GM19397 (cell line): ENCODE data around the gene PTPRCAP.
"Not testable (repeated sequence)": the region's sequence is repeated elsewhere in the genome, so short reads cannot be mapped to it uniquely, and the experiment has no call there.

ENCODE experiments used
- ATAC-seq: cut with Tn5 transposase; IDR thresholded peaks from one replicate; pipeline ENCODE4 v1.9.1; 2021; ENCODE audit warnings: mild to moderate bottlenecking, moderate library complexity; ENCODE audit not compliant: unreplicated experiment

Gene PTPRCAP

GRCh38 chr11:67428052-67429001 lies 9.2 kb downstream of the PTPRCAP start, which contains the start of gene RPS6KB2:
TSS of gene RPS6KB2 (plus strand) at chr11:67428494. CDS start at chr11:67428546, 52 bp downstream.
- ATAC-seq = peak; percentile 85

DNA sequence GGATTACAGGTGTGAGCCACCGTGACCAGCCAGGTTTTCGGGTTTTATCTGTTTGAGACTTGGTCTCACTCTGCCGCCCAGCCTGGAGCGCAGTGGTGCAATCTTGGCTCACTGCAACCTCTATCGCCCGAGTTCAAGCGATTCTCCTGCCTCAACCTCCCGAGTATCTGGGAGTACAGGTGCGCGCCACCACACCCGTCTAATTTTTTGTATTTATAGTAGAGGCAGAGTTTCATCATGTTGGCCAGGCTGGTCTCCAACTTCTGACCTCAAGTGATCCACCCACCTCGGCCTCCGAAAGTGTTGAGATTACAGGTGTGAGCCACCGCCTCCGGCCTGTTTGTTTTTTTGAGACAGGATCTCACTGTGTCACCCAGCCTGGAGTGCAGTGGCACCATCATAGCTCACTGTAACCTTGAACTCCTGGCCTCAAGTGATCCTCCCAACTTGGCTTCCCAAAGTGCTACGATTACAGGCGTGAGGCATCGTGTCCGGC lies 10.1 kb downstream of the PTPRCAP start:
- not testable (repeated sequence) for ATAC-seq

GRCh38 chr11:67423891-67424613 lies 13.4 kb downstream of the PTPRCAP start:
- ATAC-seq = no peak

DNA sequence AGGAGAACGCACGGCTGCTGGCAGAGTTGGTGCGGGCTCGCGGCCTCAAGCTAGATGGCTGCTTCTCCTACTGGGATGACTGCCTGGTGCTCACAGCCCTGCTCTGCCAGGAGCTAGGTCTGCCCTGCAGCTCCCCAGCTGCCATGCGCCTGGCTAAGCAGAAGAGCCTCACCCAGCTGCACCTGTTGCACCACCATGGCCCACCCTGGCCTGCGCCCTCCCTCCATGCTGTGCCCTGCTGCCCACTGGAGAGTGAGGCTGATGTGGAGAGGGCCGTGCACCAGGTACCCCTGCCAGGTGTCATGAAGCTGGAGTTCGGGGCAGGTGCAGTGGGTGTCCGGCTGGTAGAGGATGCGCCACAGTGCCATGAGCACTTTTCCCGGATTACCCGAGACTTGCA lies 14.0 kb downstream of the PTPRCAP start:
- ATAC-seq = no peak

DNA sequence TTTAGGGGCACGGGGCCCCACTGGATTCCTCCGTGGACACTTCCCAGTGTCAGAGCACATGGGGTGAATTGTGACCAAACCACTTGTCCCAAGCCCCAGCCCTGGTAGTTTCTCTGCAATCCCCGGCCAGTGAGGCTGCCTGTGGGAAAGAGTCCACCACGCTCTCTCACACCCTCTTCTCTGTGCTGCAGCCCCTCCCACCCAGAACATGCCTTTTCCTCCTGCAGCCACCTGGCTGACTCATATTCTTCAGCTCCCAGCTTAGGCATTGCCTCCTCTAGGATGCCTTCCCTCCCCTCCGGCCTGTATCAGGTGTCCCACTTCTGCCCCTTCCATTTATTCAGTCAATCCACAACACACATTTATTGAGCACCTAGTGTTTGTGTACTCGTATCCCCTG lies 14.6 kb downstream of the PTPRCAP start:
- ATAC-seq = no peak

- ATAC-seq = no peak
Measured at GRCh38 chr11:67421430-67422031, 16.0 kb downstream of the PTPRCAP start.

DNA sequence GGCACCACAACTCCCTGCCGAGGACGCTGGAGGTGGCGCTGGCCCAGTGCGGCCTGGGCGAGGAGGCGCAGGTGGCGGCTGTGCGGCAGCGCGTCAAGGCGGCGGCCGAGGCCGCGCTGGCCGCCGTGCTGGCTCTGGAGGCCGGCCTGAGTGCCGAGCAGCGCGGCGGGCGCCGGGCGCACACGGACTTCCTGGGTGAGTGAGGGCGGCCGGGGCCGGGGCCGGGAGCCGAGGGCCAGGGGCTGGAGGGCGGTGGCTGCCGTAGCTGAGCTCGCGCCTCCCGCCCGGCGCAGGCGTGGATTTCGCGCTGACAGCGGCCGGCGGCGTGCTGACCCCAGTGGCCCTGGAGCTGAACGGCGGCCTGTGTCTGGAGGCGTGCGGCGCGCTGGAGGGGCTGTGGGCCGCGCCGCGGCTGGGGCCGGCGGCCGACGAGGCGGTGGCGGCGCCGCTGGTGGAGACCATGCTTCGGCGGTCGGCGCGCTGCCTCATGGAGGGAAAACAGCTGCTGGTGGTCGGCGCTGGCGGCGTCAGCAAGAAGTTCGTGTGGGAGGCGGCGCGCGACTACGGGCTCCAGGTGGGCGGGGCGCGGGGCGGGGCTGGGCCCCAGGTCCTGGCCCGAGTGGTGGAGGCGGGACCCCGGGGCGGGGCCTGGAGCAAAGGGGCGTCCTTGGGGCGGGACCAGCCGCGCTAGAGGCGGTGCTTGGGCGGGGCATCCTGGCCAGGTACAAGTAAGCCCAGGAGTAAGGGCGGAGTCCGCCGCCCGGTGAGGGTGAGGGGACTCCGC lies 16.6 kb downstream of the PTPRCAP start:
- peak; percentile 83 for ATAC-seq

- ATAC-seq = no peak
Measured at GRCh38 chr11:67420147-67420645, 17.3 kb downstream of the PTPRCAP start.

GRCh38 chr11:67419325-67420049 lies 18.0 kb downstream of the PTPRCAP start:
- ATAC-seq = no peak

- no peak for ATAC-seq
Measured at GRCh38 chr11:67418476-67419281, 18.8 kb downstream of the PTPRCAP start.

GRCh38 chr11:67417425-67417824 lies 20.1 kb downstream of the PTPRCAP start:
- ATAC-seq = no peak

DNA sequence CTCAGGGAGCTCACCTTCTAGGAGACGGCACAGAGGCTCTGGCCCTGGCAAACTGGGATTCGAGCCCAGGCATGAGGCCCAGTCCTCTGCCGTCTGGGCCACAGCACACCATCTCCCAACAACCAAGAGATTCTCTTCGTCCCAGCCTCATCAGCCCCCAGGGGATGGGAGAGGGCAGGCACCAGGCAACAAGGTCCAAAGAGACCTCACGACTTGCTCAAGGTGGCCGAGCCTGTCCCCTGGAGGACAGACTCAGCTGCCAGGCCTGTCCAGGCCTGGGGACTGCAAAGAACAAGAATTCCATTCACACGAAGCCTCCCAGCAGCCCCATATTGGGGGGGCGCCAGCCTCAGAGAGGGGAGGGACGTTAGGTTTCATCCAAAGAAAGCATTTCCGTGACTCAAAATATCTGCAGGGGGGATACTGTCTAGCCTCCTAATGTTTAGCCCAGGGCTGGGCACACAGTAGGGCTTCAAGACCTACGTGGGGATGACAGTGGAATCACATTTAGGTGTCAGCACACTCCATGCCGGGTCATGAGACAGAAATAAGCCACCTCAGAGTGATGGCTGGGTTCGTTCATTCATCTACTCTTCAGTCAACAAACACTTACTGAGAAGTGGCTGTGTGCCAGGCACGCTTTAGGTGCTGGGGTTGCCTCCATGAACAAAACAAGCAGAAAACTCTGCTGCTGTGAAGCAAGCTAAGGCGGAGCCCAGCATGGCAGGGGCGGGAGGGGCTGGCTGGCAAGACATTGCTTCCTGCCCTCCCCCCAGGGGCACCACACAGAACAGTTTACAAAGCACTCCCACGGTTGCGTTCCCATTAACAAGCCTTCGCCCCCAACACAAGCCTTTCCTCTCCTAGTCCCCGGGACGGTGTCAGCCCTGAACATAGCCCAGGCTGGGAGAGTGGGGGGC lies 20.8 kb downstream of the PTPRCAP start:
- ATAC-seq = no peak

DNA sequence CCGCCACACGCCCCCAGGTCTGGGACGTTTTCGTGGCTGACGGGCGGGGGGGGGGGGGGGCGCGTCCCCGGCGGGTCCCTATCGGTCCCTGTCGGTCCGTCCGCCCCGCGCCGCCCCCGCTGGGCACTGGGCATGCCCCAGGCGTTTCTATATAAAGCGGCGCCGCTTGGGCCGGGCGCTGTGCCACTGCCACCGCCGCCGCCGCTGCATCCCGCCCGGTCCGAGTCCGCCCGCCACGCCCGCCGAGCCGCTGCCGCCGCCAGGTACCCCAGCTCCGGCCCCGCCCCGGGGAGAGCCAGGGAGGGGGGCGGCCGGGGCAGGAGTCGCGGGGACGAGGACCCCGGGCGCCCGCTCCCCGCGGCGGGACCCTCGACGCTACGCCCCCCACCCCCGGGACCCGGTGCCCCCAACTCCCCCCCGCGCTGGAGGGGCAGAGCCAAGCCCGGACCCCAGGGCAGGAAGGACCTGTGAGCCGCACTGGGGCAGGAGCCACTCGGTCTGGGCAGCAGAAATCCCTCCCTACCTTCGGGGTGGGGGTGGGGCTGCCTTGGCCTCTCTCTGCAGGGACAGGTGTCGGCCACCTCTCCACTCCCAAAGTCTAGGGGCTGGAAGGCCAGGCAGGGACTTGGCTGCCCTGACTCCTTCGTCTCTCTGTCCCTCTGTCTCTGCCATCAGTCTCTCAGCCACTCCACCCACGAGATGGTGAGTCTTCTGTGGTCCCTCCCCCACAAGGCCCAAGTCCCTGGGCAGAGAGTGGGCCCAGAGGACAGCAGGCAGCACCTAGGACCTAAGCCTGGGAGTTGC lies 21.8 kb downstream of the PTPRCAP start, which contains the start of gene CARNS1:
Gene CARNS1 (plus strand): TSS at position 178 of the 804 bp plus-strand sequence. CDS start 522 bp downstream, at position 700.
- ATAC-seq = no peak

DNA sequence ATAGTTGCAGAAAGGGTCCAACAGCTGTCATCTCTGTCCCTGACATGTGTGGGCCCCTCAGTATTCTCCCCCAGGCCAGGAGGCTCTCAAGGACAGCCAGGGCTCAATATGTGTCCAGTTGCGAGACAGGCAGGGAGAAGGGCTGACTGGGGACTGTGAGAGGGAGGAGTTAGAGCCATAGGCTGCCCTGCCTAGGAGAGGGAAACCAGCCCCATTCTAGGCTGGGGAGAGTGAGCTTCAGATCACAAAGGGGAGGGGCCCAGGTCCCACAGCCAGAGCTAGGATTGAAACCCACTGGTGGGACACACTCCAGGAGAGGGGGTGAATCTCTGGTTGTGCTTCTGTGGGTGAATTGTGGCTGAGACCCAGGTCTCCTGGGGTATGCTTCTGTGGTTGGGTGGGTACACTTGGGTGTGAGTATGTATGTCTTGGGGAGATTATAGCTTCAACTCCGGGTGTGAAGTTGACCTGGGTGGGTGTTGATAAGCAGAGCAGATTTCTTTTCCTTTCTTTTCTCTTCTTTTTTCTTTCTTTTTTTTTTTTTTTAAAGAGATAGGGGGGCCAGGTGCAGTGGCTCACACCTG lies 24.1 kb downstream of the PTPRCAP start:
- no peak for ATAC-seq

DNA sequence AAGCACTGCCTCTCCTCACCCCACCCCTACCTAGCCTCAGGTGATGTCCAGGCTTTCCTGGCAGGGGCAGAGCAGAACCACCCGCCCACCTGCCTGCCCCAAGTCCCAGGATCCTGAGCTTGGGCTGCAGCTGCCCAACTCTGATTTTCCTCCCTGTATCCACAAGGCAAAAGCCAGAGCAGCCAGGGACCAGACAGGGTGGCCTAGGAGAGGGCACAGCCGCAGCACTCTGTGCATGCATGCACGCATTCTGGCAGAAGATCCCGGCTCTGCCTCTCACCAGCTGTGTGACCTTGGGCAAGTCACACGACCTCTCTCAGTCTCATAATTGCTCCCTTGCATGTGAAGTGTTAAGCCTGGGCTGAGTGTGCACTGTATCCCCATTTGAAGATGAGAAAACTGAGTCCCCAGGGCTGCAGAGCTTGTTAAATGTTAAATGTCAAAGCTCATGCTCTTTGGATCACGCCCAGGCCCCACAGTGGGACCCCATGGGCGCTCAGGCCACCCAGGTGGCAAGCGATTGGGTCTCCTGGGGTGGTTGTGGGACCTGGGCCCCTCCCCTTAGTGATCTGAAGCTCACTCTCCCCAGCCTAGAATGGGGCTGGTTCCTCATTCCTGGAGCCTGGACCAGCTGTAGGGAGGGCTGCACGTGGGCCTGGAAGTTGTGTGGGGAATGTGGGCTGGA lies 24.8 kb downstream of the PTPRCAP start:
- ATAC-seq = no peak

GRCh38 chr11:67411785-67412152 lies 25.7 kb downstream of the PTPRCAP start:
- no peak for ATAC-seq
